MG63 (cell line): Measurements from ENCODE around the gene PBRM1. TPM values are rescaled to one million over a fixed set of nuclear protein-coding genes. Genes with fewer than 3 reads are reported as not detected.

Source experiments
- DNase-seq: peaks from one replicate; pipeline ENCODE4 v3.0.0-alpha.2; 2020
- H3K27me3 ChIP-seq: fragments of 250-450 bp; sonication (Bioruptor Pico); 2 replicates; pipeline ENCODE4 v1.5.1; 2020; ENCODE audit warnings: mild to moderate bottlenecking, moderate library complexity
- H3K36me3 ChIP-seq: fragments of 250-450 bp; sonication (Bioruptor Pico); 2 replicates; pipeline ENCODE4 v1.5.1; 2020; ENCODE audit warnings: mild to moderate bottlenecking, moderate library complexity
- H3K4me3 ChIP-seq: fragments of 250-450 bp; sonication (Bioruptor Pico); 2 replicates; pipeline ENCODE4 v1.5.1; 2020; ENCODE audit warnings: mild to moderate bottlenecking, moderate library complexity
- H3K9me3 ChIP-seq: fragments of 250-450 bp; sonication (Bioruptor Pico); 2 replicates; pipeline ENCODE4 v1.5.1; 2020; ENCODE audit warnings: mild to moderate bottlenecking, moderate library complexity
- total RNA-seq: library from RNA; depleted of rRNA; stranded (reverse); fragments of >200 nt; shearing (Covaris generic); gene quantifications from 2 replicates; pipeline ENCODE4 v1.2.3, GENCODE V29; 2014; ENCODE audit warnings: low replicate concordance

The PBRM1 gene
- total RNA-seq, 1 experiment from 2014 or later: 16.2 TPM

GRCh38 chr3:52563984-52564383, 121.7 kb downstream of the PBRM1 start:
- Histone ChIP-seq H3K36me3 (peaks cover 4% of the 10 kb centered on the region), H3K4me3 (no peak overlapping the region), H3K9me3 (no peaks in the 10 kb centered on the region), H3K27me3 (no peaks in the 10 kb centered on the region)
- no peak for DNase-seq

GRCh38 chr3:52561028-52561747, 124.5 kb downstream of the PBRM1 start:
- Histone ChIP-seq H3K4me3 (no peak overlapping the region), H3K36me3 (peaks cover 4% of the 10 kb centered on the region), H3K9me3 (no peaks in the 10 kb centered on the region), H3K27me3 (no peaks in the 10 kb centered on the region)
- no peak for DNase-seq

GRCh38 chr3:52558436-52558835, 127.3 kb downstream of the PBRM1 start:
- no peaks in the 10 kb centered on the region for H3K9me3 ChIP-seq
- H3K36me3 ChIP-seq: peaks cover 4% of the 10 kb centered on the region
- H3K4me3 ChIP-seq: no peak overlapping the region
- no peaks in the 10 kb centered on the region for H3K27me3 ChIP-seq
- no peak for DNase-seq

GRCh38 chr3:52557011-52557960, 128.4 kb downstream of the PBRM1 start:
- no peaks in the 10 kb centered on the region for H3K27me3 ChIP-seq
- H3K9me3 ChIP-seq: no peaks in the 10 kb centered on the region
- H3K36me3 ChIP-seq: peaks cover 4% of the 10 kb centered on the region
- DNase-seq: no peak
- H3K4me3 ChIP-seq: no peak overlapping the region

- Histone ChIP-seq H3K36me3 (no peaks in the 10 kb centered on the region; the same call in none of the 2 replicates), H3K9me3 (no peaks in the 10 kb centered on the region), H3K4me3 (no peak overlapping the region), H3K27me3 (no peaks in the 10 kb centered on the region)
- DNase-seq: no peak
Observed at GRCh38 chr3:52555056-52555455, 130.7 kb downstream of the PBRM1 start.

GRCh38 chr3:52554026-52554755, 131.5 kb downstream of the PBRM1 start:
- Histone ChIP-seq H3K27me3 (no peaks in the 10 kb centered on the region), H3K4me3 (no peak overlapping the region), H3K9me3 (no peaks in the 10 kb centered on the region), H3K36me3 (no peaks in the 10 kb centered on the region; the same call in none of the 2 replicates)
- no peak for DNase-seq

- no peak for DNase-seq
- Histone ChIP-seq H3K36me3 (peaks cover 8% of the 10 kb centered on the region), H3K27me3 (no peaks in the 10 kb centered on the region), H3K4me3 (no peak overlapping the region), H3K9me3 (no peaks in the 10 kb centered on the region)
Observed at GRCh38 chr3:52552089-52552488, 133.6 kb downstream of the PBRM1 start.

GRCh38 chr3:52551118-52551517, 134.6 kb downstream of the PBRM1 start:
- Histone ChIP-seq H3K27me3 (no peaks in the 10 kb centered on the region), H3K4me3 (no peak overlapping the region), H3K9me3 (no peaks in the 10 kb centered on the region), H3K36me3 (peaks cover 16% of the 10 kb centered on the region)
- DNase-seq: no peak

GRCh38 chr3:52547143-52547542, 138.6 kb downstream of the PBRM1 start:
- no peak overlapping the region for H3K4me3 ChIP-seq
- no peaks in the 10 kb centered on the region for H3K9me3 ChIP-seq
- H3K36me3 ChIP-seq: peaks cover 16% of the 10 kb centered on the region
- no peak for DNase-seq
- H3K27me3 ChIP-seq: no peaks in the 10 kb centered on the region

GRCh38 chr3:52546111-52546901, 139.4 kb downstream of the PBRM1 start:
- no peak for DNase-seq

GRCh38 chr3:52544937-52545336, 140.8 kb downstream of the PBRM1 start:
- no peaks in the 10 kb centered on the region for H3K27me3 ChIP-seq
- peaks cover 29% of the 10 kb centered on the region for H3K36me3 ChIP-seq
- H3K4me3 ChIP-seq: no peak overlapping the region
- no peak for DNase-seq
- no peaks in the 10 kb centered on the region for H3K9me3 ChIP-seq

More at GRCh38 chr3:52546111-52546901, 139.4 kb downstream of the PBRM1 start:
- Histone ChIP-seq H3K9me3 (no peaks in the 10 kb centered on the region), H3K4me3 (no peak overlapping the region), H3K27me3 (no peaks in the 10 kb centered on the region), H3K36me3 (peaks cover 21% of the 10 kb centered on the region)

- Histone ChIP-seq H3K27me3 (no peaks in the 10 kb centered on the region), H3K9me3 (no peaks in the 10 kb centered on the region), H3K36me3 (peaks cover 15% of the 10 kb centered on the region), H3K4me3 (no peak overlapping the region)
- no peak for DNase-seq
Observed at GRCh38 chr3:52541050-52541449, 144.7 kb downstream of the PBRM1 start.

- Histone ChIP-seq H3K4me3 (no peak overlapping the region), H3K27me3 (no peaks in the 10 kb centered on the region)
Observed at GRCh38 chr3:52539010-52539653, 146.6 kb downstream of the PBRM1 start.

GRCh38 chr3:52537726-52538421, 147.8 kb downstream of the PBRM1 start:
- Histone ChIP-seq H3K4me3 (peak overlapping the region; percentile 84), H3K9me3 (no peaks in the 10 kb centered on the region), H3K36me3 (peaks cover 15% of the 10 kb centered on the region), H3K27me3 (no peaks in the 10 kb centered on the region)
- DNase-seq: no peak

More at GRCh38 chr3:52539010-52539653, 146.6 kb downstream of the PBRM1 start:
- peaks cover 15% of the 10 kb centered on the region for H3K36me3 ChIP-seq
- no peak for DNase-seq
- no peaks in the 10 kb centered on the region for H3K9me3 ChIP-seq

GRCh38 chr3:52537165-52537620, 148.5 kb downstream of the PBRM1 start:
- DNase-seq: no peak
- no peaks in the 10 kb centered on the region for H3K27me3 ChIP-seq
- no peaks in the 10 kb centered on the region for H3K9me3 ChIP-seq
- peak overlapping the region; percentile 84 for H3K4me3 ChIP-seq
- peaks cover 15% of the 10 kb centered on the region for H3K36me3 ChIP-seq
